Kidney epithelial cell (primary cell): ENCODE data around the gene B4GALT5. TPM values are rescaled to one million over a fixed set of nuclear protein-coding genes. Genes with fewer than 3 reads are reported as not detected.

Experiments
- DNase-seq: peaks from one replicate; pipeline ENCODE4 v3.0.0-alpha.2; 2010; ENCODE audit warnings: low read depth
- H3K27me3 ChIP-seq: 2 replicates; pipeline ENCODE4 v1.6.0; 2011; ENCODE audit warnings: low read length; ENCODE audit not compliant: control insufficient read depth, insufficient read depth
- H3K36me3 ChIP-seq: 2 replicates; pipeline ENCODE4 v1.5.1; 2011; ENCODE audit warnings: low read length; ENCODE audit not compliant: control insufficient read depth, insufficient read depth
- H3K4me3 ChIP-seq: 2 replicates; pipeline ENCODE4 v1.5.1; 2011; ENCODE audit warnings: low read depth, mild to moderate bottlenecking, control low read depth, low read length
- total RNA-seq: library from RNA; depleted of rRNA; stranded (reverse); fragments of >200 nt; gene quantifications from 2 replicates; pipeline ENCODE4 v1.2.3, GENCODE V29; 2015
- TF ChIP-seq, protein P1 (sequence below): IDR thresholded peaks from 2 replicates; pipeline ENCODE4 v1.5.1; 2011; ENCODE audit warnings: mild to moderate bottlenecking, moderate library complexity, low read length, control low read depth, inconsistent platforms; ENCODE audit not compliant: insufficient read depth, poor library complexity, severe bottlenecking

Gene B4GALT5
- total RNA-seq, 1 donor from 2014 or later = 67.6 TPM

DNA sequence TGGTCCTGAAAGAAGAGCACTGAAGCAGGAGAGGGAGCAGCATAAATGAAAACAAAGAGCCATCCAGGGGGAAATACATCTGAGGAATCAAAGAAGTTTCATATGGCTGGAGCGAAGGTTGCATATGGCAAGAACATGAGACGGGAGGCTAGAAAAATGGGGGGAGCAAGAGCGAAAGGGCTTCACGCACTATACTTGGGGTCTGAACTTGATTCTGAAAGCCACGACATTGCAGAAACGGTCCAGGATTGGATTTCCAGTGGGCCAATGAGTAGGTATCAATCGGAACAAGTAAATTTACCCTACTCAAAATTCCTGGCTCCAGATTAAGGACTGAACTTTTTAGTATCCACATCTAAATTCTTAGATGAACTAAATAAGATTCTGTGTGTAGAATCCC is 47.9 kb downstream of the B4GALT5 start:
- DNase-seq = no peak
- TF ChIP-seq, protein P1, sequence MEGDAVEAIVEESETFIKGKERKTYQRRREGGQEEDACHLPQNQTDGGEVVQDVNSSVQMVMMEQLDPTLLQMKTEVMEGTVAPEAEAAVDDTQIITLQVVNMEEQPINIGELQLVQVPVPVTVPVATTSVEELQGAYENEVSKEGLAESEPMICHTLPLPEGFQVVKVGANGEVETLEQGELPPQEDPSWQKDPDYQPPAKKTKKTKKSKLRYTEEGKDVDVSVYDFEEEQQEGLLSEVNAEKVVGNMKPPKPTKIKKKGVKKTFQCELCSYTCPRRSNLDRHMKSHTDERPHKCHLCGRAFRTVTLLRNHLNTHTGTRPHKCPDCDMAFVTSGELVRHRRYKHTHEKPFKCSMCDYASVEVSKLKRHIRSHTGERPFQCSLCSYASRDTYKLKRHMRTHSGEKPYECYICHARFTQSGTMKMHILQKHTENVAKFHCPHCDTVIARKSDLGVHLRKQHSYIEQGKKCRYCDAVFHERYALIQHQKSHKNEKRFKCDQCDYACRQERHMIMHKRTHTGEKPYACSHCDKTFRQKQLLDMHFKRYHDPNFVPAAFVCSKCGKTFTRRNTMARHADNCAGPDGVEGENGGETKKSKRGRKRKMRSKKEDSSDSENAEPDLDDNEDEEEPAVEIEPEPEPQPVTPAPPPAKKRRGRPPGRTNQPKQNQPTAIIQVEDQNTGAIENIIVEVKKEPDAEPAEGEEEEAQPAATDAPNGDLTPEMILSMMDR = no peak
- Histone ChIP-seq H3K27me3 (no peaks in the 10 kb centered on the region), H3K4me3 (no peak overlapping the region), H3K36me3 (no peaks in the 10 kb centered on the region)

DNA sequence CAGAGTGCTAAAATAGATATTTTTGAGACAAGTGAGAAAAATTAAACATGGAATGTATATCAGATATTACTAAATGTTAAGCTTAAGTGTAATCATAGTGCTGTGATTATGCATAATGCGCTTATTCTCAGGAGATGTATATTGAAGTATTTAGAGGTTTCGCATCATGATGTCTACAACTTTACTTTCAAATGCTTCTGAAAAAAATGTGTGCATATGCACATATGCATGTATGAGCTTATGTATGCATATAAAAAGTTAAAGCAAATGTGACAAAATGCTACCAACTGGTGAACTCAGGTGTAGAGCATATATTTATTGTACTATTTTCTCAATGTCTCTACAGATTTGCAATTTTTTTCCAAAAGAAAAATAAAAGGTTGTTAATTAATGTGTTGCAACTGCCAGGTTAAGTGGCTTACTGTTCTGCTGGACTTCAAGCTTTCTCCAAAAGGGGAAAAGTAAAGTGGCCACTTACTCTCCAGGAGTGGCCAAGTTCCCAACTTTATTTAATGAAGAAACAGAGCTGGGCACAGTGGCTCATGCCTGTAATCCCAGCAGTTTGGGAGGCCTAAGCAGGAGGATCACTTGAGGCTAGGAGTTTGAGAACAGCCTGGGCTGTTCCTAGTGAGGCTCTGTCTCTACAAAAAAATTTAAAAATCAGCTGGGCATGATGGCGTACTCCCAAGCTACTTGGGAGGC is 48.9 kb downstream of the B4GALT5 start:
- no peak for DNase-seq
- no peak overlapping the region for H3K4me3 ChIP-seq
- TF ChIP-seq, protein P1 = no peak
- no peaks in the 10 kb centered on the region for H3K36me3 ChIP-seq
- no peaks in the 10 kb centered on the region for H3K27me3 ChIP-seq

DNA sequence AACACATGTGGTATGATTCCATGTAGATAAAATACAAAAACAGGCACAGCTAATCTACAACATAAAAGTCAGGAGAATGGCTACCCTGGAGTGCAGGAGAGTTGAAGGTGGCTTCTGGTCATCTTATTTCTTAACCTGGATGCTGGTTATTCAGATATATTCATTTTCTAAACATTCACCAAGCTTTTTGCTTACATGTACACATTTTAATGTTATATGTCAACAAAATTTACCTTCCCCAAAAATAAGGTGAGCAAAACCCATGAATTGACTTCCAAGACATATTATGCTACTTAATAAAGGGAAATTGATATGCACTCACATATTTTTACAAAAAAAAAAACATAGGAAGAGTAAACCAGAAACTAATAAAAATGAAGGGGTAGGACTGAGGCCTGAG is 50.6 kb downstream of the B4GALT5 start:
- no peak overlapping the region for H3K4me3 ChIP-seq
- no peak for DNase-seq

DNA sequence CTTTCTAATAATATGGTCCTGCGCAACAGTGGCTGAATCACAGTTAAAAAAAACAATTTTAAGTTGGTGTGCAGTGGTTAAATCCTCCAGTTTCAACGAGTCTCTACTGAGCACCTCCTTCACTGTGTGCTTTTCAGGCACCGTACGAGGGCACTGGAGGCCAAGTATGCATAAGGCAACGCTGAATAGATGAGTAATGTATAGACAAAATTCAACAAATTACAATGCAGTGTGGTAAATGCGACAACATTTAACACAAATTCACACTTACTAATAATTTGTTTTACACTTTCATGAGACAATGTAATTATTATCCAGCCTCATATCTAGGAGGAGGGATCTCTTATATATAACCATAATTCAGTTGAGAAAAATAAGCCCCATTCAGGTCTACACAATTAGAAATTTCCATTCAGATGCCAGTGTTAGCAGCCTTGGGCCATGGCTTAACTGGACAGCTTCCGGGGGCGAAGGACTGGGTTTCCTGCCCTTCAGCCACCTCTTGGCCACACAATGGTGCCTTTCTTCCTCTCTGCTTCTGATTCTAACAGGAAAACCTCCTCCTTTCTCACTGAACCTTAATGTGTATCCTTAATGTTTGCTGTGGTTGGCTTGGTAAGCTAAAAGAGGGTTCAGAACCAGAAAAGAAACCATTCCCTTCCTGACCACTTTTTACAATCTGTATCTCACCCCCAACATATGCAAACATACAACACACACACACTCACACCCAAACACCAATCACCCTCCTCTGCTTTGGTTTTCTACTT is 51.9 kb downstream of the B4GALT5 start:
- TF ChIP-seq, protein P1 = no peak
- DNase-seq = no peak
- Histone ChIP-seq H3K27me3 (no peaks in the 10 kb centered on the region), H3K36me3 (no peaks in the 10 kb centered on the region), H3K4me3 (no peak overlapping the region)

More for the DNA sequence above, 50.6 kb downstream of the B4GALT5 start:
- TF ChIP-seq, protein P1 = no peak
- Histone ChIP-seq H3K27me3 (no peaks in the 10 kb centered on the region), H3K36me3 (no peaks in the 10 kb centered on the region)

GRCh38 chr20:49660912-49661311 is 52.8 kb downstream of the B4GALT5 start:
- Histone ChIP-seq H3K4me3 (no peak overlapping the region), H3K27me3 (no peaks in the 10 kb centered on the region), H3K36me3 (peaks cover 1% of the 10 kb centered on the region)
- DNase-seq = no peak
- TF ChIP-seq, protein P1 = no peak
